IPS-NIHi11 (cell line): ENCODE results near the gene DCC.
A peak's percentile ranks its signal among the peaks of the same experiment; 100 is the strongest.

Experiments
- DNase-seq: peaks from one replicate; pipeline ENCODE4 v3.0.0; 2012; ENCODE audit warnings: mixed read lengths, low spot score

The DCC gene

DNA sequence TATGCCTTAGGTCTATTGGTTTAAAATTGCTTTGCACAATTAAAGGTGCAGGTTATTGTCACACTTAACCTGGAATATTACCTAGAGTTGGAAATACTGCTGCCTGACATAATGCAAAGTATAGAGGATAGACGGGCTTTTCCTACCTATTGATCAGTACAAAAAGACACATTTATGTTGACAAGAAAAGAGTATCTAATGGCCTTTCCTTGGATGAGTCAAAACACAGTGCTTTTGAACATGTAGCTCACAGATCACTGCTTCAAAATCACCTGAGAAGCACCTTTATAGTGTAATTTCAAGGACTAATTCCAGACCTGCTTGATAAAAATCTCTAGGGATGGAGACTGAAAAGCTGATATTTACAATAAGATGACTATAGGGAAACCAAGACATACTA lies 262.8 kb downstream of the DCC start:
- DNase-seq: no peak

GRCh38 chr18:52605345-52605744 lies 265.3 kb downstream of the DCC start:
- DNase-seq: no peak

DNA sequence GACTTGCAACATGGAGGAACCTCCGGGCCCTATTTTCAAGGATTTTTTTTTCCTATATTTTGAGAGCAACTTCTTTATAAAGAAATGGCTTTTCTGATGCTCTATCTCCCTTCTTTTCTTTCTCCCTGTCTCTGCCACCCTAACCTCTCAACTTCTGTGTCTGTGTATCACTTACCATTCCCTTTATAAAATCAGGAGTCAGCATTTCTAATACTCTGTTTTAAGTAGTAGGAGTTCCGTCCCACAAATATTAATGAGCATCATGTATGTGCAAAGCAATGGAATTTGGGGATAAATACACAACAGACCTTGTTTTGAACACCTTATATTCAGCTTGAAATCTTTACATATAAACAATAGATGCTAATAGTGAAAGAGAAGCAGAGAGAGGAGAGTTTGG lies 268.0 kb downstream of the DCC start:
- DNase-seq: no peak

GRCh38 chr18:52610451-52611115 lies 270.6 kb downstream of the DCC start:
- no peak for DNase-seq

- DNase-seq: no peak
Observed at GRCh38 chr18:52612406-52612805, 272.4 kb downstream of the DCC start.

DNA sequence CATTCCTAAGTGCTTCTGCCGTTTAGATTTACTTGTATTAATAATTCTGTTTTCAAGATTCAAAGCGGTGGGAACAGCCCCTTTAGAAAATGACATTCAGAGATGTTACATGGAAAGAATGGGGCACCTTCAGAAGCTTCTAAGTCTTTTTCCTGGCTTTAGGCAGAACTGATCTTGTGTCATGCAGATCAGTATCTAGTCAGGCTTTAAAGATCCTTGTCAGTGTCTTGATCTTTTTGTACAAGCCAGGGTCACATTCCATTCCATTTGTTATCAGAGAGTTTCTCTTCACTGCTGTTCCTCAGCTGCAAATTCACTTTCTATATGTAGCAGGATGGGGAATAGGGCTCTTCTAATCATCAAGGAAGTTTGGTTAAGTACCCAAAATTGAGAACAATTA lies 275.3 kb downstream of the DCC start:
- peak; percentile 12 for DNase-seq

- DNase-seq: no peak
Observed at GRCh38 chr18:52615943-52616342, 275.9 kb downstream of the DCC start.

- DNase-seq: no peak
Observed at GRCh38 chr18:52617931-52618330, 277.9 kb downstream of the DCC start.

- DNase-seq: no peak
Observed at GRCh38 chr18:52620926-52621439, 281.0 kb downstream of the DCC start.

DNA sequence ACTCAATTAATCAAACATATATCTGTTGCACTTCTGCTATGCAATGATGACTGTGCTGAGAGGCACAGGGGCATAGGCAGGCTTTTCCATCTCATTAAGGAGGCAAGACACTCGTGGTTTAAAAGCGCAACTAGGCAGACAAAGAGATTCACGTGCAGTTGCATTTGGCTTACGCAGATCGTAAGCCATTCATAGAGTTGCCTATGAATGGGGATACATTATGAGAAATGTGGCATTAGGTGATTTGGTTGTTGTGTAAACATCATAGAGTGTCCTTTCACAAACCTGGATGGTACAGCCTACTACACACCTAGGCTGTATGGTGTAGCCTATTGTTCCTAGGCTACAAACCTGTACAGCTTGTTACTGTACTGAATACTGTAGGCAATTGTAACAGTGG lies 284.7 kb downstream of the DCC start:
- no peak for DNase-seq

DNA sequence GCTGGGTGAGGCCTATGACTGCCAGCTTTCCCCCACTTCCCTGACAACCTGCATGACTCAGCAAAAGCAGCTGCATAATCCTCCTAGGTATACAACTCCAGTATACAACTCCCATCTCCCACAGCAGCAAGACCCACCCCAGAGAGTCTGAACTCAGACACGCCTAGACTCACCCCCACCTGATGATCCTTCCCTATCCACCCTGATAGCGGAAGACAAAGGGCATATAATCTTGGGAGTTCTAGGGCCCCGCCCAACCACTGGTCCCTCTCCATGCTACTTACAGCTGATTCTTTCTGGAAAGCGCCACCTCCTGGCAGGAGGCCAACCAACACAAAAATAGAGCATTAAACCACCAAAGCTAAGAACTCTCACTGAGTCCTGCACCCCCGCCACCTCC lies 296.5 kb downstream of the DCC start:
- no peak for DNase-seq

GRCh38 chr18:52648201-52648600 lies 308.2 kb downstream of the DCC start:
- DNase-seq: no peak

GRCh38 chr18:52652391-52652790 lies 312.4 kb downstream of the DCC start:
- DNase-seq: no peak

DNA sequence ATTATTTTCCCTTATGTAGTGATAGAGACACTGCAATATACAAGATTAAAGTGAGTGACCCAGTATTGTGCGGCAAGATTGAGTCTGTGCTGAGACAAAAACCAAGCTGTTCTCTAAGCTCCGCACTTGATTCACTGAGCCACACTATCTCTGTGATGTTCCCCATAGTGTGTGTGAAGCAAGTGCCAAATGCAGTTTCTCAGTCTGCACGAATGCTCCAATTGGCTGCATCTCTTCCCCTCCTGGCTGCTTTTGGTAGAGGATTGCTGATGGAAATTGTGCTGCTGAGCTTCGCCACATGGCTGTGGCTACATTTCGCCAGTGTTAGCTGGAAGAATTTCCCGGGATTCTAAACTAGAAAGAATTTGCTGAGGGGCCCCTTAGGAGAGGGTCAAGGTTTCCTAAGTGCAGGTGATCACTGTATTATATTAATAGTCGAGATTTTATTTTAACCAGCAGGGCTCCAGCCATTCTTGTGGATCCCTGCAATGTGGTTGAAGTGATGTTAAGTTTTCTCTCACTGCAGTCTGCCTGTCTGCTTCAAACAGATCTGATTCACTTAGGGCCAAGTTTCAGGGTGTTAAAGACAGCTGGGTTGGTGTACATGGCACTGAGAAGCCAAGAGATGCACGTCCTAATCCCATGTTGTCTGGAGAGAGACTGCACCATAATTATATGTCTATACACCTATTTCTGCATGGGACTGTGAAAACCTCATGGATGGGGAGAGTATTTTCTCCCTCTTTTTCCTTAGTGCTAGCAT lies 317.2 kb downstream of the DCC start:
- no peak for DNase-seq

GRCh38 chr18:52667463-52668065 lies 327.6 kb downstream of the DCC start:
- DNase-seq: no peak

DNA sequence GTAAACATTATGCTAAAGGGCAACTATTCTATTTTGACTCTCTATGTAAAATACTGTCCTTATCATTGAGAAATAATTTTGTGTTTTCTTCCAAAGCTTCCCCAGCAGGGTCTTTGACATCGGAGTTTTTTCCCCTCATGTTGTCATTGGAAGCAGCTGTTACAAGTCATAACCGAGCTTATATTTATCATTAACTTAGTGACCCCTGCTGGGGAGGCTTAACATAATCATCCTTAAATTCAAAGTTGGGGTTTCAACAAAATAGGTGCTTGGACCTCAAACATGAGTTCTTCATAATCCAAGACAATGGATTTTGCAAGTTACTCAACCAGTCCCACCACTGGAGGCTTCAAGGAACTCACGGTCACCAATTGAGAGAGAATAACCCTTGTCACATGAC lies 330.9 kb downstream of the DCC start:
- no peak for DNase-seq

DNA sequence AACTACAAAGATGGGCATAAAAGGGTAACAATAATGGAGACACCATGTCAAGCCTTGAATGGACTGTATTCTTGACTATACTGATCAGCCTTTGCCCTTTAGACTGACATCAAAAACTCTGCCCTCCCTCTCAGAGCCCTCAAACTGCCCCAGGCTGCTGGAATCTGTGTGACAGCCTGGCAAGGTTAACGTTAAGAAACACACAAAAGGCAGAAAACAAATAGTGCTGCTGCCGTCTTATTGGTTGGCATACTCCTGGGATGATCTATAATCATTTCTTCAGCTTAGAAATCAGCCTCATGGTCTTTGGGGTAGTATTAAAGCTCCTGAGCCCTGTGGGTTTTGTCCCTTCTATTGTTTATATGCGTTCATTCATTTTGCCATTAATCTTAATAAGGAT lies 338.0 kb downstream of the DCC start:
- DNase-seq: no peak

GRCh38 chr18:52678551-52678950 lies 338.6 kb downstream of the DCC start:
- DNase-seq: no peak

DNA sequence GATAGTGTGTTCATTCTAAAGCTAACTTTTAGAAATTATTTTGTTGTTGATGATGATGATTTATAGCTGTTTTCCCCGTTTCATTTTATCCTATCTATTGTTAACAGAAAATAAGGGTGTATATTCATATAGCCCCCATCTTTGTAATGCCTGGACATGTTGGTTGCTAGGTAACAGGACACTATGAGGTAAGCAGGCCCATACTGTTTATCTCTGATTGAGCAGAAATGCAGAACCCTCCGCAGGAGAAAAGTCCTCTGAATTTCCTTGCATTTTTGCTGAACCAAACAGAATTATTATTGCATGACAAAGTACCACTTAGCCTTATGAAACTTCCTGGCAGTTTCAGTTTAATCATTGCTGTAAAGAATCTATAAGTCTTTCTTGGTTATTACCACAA lies 339.4 kb downstream of the DCC start:
- DNase-seq: no peak

DNA sequence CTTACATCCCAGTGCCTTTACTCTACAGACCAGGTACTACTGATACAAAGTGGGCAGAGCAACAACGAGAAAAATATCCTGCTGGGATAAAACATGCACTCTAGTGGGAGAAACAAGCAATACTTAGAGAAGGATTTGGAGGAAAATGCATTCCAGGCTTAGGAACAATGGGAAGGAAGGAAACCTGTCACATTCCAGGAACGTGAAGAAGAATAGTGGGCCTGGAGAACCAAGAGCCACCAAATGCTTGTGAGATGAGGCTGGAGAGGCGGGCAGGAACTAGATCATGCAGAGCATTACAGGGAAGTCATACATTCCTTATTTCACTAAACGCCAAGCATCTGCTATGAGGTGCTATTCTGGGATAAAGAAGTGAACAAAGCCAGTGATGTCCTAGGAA lies 342.3 kb downstream of the DCC start:
- DNase-seq: no peak

DNA sequence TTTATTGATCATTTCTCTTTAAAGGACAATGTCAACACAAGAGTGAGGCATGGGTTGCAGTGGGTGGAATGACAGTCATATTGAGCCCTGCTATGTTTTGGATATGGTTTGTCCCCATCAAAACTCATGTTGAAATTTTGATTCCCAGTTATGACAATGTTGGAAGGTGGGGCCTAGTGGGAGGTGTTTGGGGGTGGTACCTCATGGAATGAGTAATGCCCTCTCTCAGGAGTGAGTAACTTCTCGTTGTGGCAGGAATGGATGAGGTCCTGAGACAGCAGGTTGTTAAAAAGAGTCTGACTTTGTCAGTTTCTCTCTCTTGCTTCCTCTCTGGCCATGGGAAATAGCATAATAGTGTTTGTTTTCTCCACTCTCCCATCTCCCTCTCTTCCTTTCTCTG lies 345.3 kb downstream of the DCC start:
- no peak for DNase-seq

GRCh38 chr18:52691841-52692240 lies 351.8 kb downstream of the DCC start:
- no peak for DNase-seq

GRCh38 chr18:52694804-52695203 lies 354.8 kb downstream of the DCC start:
- peak; percentile 30 for DNase-seq
